ENCODE data around the gene COL8A2. TPM values are rescaled to one million over a fixed set of nuclear protein-coding genes. Genes with fewer than 3 reads are reported as not detected.
A peak's percentile ranks its signal among the peaks of the same experiment; 100 is the strongest.

COL8A2 gene
- total and polyA plus RNA-seq, 2 donors (not counting 3 experiments of a cell fraction or from before 2014, with no cell fraction given): 1.2 to 1.3 TPM

DNA sequence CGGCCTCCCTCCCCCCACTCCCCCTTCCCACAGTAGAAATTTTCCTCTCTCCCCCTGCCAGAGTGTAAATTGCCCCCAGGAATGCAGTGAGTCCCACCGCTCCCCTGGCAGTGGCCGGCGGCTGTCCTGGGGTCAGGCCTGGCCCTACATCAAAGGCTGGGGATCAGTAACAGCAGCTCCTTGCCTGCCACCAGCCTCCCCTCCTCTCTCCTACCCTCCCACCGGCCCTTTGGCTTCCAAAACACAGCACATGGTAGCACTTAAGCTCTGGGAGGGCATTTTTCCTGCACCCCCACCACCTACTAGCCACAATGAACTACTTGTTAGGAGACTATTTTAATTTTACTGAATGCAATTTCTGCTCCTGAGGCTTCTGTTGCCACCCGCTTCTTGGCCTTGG, 9.0 kb upstream of the COL8A2 start:
- dilution Hi-C loops (cut with MboI; ENCODE audit: extremely low pct_ligation_motif_present, low sequenced_read_pairs): no loop called here
- H3K4me2 ChIP-seq (ENCODE audit: insufficient read depth, low read length): no peak overlapping the region
- intact Hi-C loops (cut with micrococcal nuclease): loop anchor here (1.0 kb wide), 1 partner anchor 35 kb away; no protein-coding TSS in a partner anchor
- peaks cover 42% of the 10 kb centered on the region for H3K4me1 ChIP-seq (ENCODE audit: control insufficient read depth, extremely low read depth, insufficient read depth, low read length)
- H3K4me3 ChIP-seq (replicated peaks in 1 of 3; ENCODE audit: insufficient read depth in 1 of 3, low read depth in 1 of 3, low read length in 3 of 3): no peak overlapping the region
- H3K27ac ChIP-seq (ENCODE audit: insufficient read depth, low read depth, low read length): no peak overlapping the region
- TF ChIP-seq GATA2 (IDR thresholded peaks at IDR 0.05; ENCODE audit: insufficient read depth, insufficient read length, low read depth, low read length): no peak
- TF ChIP-seq, protein P1, sequence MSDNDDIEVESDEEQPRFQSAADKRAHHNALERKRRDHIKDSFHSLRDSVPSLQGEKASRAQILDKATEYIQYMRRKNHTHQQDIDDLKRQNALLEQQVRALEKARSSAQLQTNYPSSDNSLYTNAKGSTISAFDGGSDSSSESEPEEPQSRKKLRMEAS (IDR thresholded peaks at IDR 0.05; ENCODE audit: insufficient read depth, insufficient read length): no peak
- TF ChIP-seq MYC (IDR thresholded peaks at IDR 0.05; ENCODE audit: low read depth, low read length): no peak
- TF ChIP-seq POLR2AphosphoS5 (IDR thresholded peaks at IDR 0.05; ENCODE audit: insufficient read depth, low read depth, low read length): no peak
- TF ChIP-seq FOS (IDR thresholded peaks at IDR 0.05; ENCODE audit: borderline replicate concordance, insufficient read depth, low read length): no peak
- no peak for TF ChIP-seq EZH2 (IDR thresholded peaks at IDR 0.05; ENCODE audit: borderline replicate concordance, low read depth, low read length, severe bottlenecking)
- TF ChIP-seq, protein P2, sequence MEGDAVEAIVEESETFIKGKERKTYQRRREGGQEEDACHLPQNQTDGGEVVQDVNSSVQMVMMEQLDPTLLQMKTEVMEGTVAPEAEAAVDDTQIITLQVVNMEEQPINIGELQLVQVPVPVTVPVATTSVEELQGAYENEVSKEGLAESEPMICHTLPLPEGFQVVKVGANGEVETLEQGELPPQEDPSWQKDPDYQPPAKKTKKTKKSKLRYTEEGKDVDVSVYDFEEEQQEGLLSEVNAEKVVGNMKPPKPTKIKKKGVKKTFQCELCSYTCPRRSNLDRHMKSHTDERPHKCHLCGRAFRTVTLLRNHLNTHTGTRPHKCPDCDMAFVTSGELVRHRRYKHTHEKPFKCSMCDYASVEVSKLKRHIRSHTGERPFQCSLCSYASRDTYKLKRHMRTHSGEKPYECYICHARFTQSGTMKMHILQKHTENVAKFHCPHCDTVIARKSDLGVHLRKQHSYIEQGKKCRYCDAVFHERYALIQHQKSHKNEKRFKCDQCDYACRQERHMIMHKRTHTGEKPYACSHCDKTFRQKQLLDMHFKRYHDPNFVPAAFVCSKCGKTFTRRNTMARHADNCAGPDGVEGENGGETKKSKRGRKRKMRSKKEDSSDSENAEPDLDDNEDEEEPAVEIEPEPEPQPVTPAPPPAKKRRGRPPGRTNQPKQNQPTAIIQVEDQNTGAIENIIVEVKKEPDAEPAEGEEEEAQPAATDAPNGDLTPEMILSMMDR (IDR thresholded peaks at IDR 0.05; ENCODE audit: extremely low read depth in 1 of 2, insufficient read depth in 1 of 2, low read depth in 1 of 2, low read length in 2 of 2): no peak
- TF ChIP-seq POLR2A (IDR thresholded peaks at IDR 0.05; ENCODE audit: low read depth, low read length): no peak
- no peak for TF ChIP-seq JUN (IDR thresholded peaks at IDR 0.05; ENCODE audit: borderline replicate concordance, insufficient read depth, insufficient read length, low read depth)
- peak; percentile 46 for FAIRE-seq
- ChIA-PET CTCF (interaction anchor here (0.9 to 5.7 kb wide), 17 partner anchors 11 to 276 kb away, joined by 3 to 233 read pairs (median 7); partner anchors contain the start of gene TRAPPC3), POLR2A (no interaction called here)
- H3K9me3 ChIP-seq (replicated peaks; ENCODE audit: control insufficient read depth, insufficient read depth, low read length): no peaks in the 10 kb centered on the region
- no peaks in the 10 kb centered on the region for H3K9me1 ChIP-seq (replicated peaks; ENCODE audit: control insufficient read depth, extremely low read depth, insufficient read depth, low read length)
- H3K36me3 ChIP-seq (ENCODE audit: control insufficient read depth in 2 of 2, extremely low read depth in 1 of 2, insufficient read depth in 2 of 2, low read length in 2 of 2): peaks cover 4 to 8% of the 10 kb centered on the region in 2 experiments
- DNase-seq (ENCODE audit: low read depth, low spot score): no peak
- no peaks in the 10 kb centered on the region for H4K20me1 ChIP-seq (replicated peaks; ENCODE audit: control insufficient read depth, extremely low read depth, insufficient read depth, low read length)
- no TSS peak for BruUV-seq (replicated peaks)
- H3K27me3 ChIP-seq (ENCODE audit: control insufficient read depth in 2 of 2, insufficient read depth in 2 of 2, low read length in 2 of 2): no peaks in the 10 kb centered on the region
- H3K9ac ChIP-seq (replicated peaks; ENCODE audit: extremely low read depth, insufficient read depth, low read length): no peak overlapping the region
- no peaks in the 10 kb centered on the region for H3K79me2 ChIP-seq (ENCODE audit: control insufficient read depth, insufficient read depth, low read length)
- peak overlapping the region; percentile 77 for H2AFZ ChIP-seq (ENCODE audit: low read depth, low read length)

Measured in endothelial cell of umbilical vein (primary cell).